CD4-positive, alpha-beta T cell (primary cell): ENCODE results near the gene PUS3. TPM values are rescaled to one million over a fixed set of nuclear protein-coding genes. Genes with fewer than 3 reads are reported as not detected.

ENCODE experiments used
- ATAC-seq: fragments of 200-7000 bp; cut with Tn5 transposase; one replicate; pipeline ENCODE4 v1.10.0; 2022; ENCODE audit warnings: mild to moderate bottlenecking; ENCODE audit not compliant: poor library complexity
- CTCF ChIA-PET: fragments of 350-600 bp; sonication (Branson Sonifier 250); formaldehyde crosslinking; loops from one replicate; lab custom pipeline; 2021; ENCODE audit warnings: antibody characterized with exemption, inconsistent platforms; lab: Charles Lee
- POLR2A ChIA-PET: fragments of 350-600 bp; sonication (Branson Sonifier 250); formaldehyde crosslinking; loops from one replicate; lab custom pipeline; 2021; ENCODE audit warnings: antibody characterized with exemption, inconsistent platforms; lab: Charles Lee
- DNase-seq, 14 experiments: peaks; one replicate each; pipeline ENCODE4 v3.0.0-alpha.2; 2013 to 2020; ENCODE audit warnings: mixed read lengths in 2 of 14
- H3K27ac ChIP-seq, 2 donors: one replicate each; pipeline versions ENCODE4 v1.5.1 to v1.7.0; 2013; ENCODE audit warnings: low read length in 2 of 2, low read depth in 1 of 2, mild to moderate bottlenecking in 1 of 2
- H3K27me3 ChIP-seq, 2 experiments: 1 replicate in 1 of 2; 2 replicates in 1 of 2; pipeline versions ENCODE4 v1.6.1 to v1.7.0; 2013; ENCODE audit warnings: low read length in 2 of 2, control low read depth in 1 of 2, mild to moderate bottlenecking in 1 of 2, moderate library complexity in 1 of 2; ENCODE audit not compliant: insufficient read depth in 2 of 2, control insufficient read depth in 1 of 2
- H3K36me3 ChIP-seq: one replicate; pipeline ENCODE4 v1.6.1; 2013; ENCODE audit warnings: low read length, control low read depth; ENCODE audit not compliant: insufficient read depth
- H3K4me1 ChIP-seq: one replicate; pipeline ENCODE4 v1.6.1; 2013; ENCODE audit warnings: low read length, control low read depth; ENCODE audit not compliant: insufficient read depth
- H3K4me3 ChIP-seq: one replicate; pipeline ENCODE4 v1.5.1; 2013; ENCODE audit warnings: mild to moderate bottlenecking, low read length, moderate library complexity
- H3K9me3 ChIP-seq, 2 experiments: 1 replicate in 1 of 2; 2 replicates in 1 of 2; pipeline versions ENCODE4 v1.6.1 to v1.7.0; 2013; ENCODE audit warnings: low read length in 2 of 2, mild to moderate bottlenecking in 2 of 2, control low read depth in 1 of 2, moderate library complexity in 1 of 2; ENCODE audit not compliant: control insufficient read depth in 1 of 2, insufficient read depth in 1 of 2
- H3K27ac Mint-ChIP-seq: one replicate; pipeline ENCODE4 v1.8.0; 2020; ENCODE audit warnings: mixed read lengths
- H3K27me3 Mint-ChIP-seq: one replicate; pipeline ENCODE4 v1.8.0; 2021; ENCODE audit warnings: mixed read lengths
- H3K36me3 Mint-ChIP-seq: one replicate; pipeline ENCODE4 v1.8.0; 2021; ENCODE audit warnings: low read depth, mixed read lengths
- H3K4me1 Mint-ChIP-seq: one replicate; pipeline ENCODE4 v1.8.0; 2021; ENCODE audit warnings: low read depth, mixed read lengths
- H3K4me3 Mint-ChIP-seq: one replicate; pipeline ENCODE4 v1.8.0; 2020; ENCODE audit warnings: mild to moderate bottlenecking, mixed read lengths
- H3K9me3 Mint-ChIP-seq: one replicate; pipeline ENCODE4 v1.8.0; 2020; ENCODE audit warnings: mixed read lengths
- CTCF ChIP-seq: fragments of 200-600 bp; IDR thresholded peaks from one replicate; pipeline ENCODE4 v1.8.0; 2022; ENCODE audit warnings: antibody characterized with exemption, mild to moderate bottlenecking
- intact Hi-C, 2 experiments: fragments of 100-400 bp; cut with DNase I in 1 of 2; cut with micrococcal nuclease in 1 of 2; formaldehyde crosslinking; loops; one replicate each; pipeline versions ENCODE4 v1.15.1 to v1.9.0; 2023 to 2025; cut with DNase I, micrococcal nuclease
- total RNA-seq, 174 experiments: library from RNA in 2 of 174; stranded (reverse) in 2 of 174; gene quantifications; one replicate each; pipeline ENCODE4 v1.2.3 and lab custom pipeline; 2021 to 2026

The PUS3 gene
- total RNA-seq, 2 experiments from 2014 or later = 6.0 to 7.3 TPM

- ChIA-PET POLR2A (no interaction called here), CTCF (no interaction called here)
- Mint-ChIP-seq H3K4me1 (peaks cover 65% of the 10 kb centered on the region), H3K9me3 (no peaks in the 10 kb centered on the region), H3K4me3 (no peak overlapping the region), H3K27ac (no peak overlapping the region), H3K27me3 (no peaks in the 10 kb centered on the region), H3K36me3 (peaks cover 66% of the 10 kb centered on the region)
- ATAC-seq = no peak
- Histone ChIP-seq H3K36me3 (peaks cover 30% of the 10 kb centered on the region), H3K4me1 (peaks cover 14% of the 10 kb centered on the region), H3K27ac (no peak overlapping the region), H3K4me3 (no peak overlapping the region), H3K9me3 (no peaks in the 10 kb centered on the region), H3K27me3 (no peaks in the 10 kb centered on the region)
- no peak for DNase-seq
- intact Hi-C loops = no loop called here
- no peak for TF ChIP-seq CTCF
Measured at GRCh38 chr11:125892071-125892470, 10.9 kb downstream of the PUS3 start.

DNA sequence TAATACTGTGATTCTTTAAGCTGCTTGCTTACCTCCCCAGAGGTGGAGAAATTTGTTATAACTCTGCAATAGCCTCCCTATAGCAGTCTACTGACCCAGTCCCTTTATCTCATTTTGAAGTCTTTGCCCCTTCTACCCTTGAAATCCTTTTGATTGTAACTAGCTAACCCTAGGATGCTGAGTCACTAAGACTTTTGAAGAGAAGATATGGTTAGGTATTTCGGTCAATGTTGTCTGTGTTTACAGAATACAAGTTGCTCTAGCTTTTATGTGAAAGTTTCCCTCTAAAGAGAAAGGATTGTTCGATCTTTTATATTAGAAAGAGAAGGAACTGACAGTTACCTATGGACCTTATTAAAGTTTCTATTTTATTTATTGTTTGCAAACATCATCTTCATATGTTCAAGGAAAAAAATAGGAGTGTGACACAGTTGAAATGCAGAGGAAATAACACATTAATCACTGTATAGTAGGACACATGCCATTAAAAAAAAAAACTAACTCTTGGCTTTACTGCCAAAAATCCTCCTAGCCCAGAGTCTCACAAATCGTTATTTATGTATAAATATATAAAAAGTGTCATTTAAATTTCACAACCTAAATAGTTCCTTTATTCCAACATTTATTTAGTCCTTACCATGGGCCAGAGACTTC, 12.4 kb downstream of the PUS3 start:
- no peak for TF ChIP-seq CTCF
- Histone ChIP-seq H3K9me3 (no peaks in the 10 kb centered on the region), H3K4me1 (peaks cover 20% of the 10 kb centered on the region), H3K27me3 (no peaks in the 10 kb centered on the region), H3K27ac (no peak overlapping the region), H3K36me3 (peaks cover 27% of the 10 kb centered on the region), H3K4me3 (no peak overlapping the region)
- DNase-seq (no peak), ATAC-seq (no peak)
- Mint-ChIP-seq H3K4me1 (peaks cover 59% of the 10 kb centered on the region), H3K4me3 (peak overlapping the region; percentile 64), H3K9me3 (no peaks in the 10 kb centered on the region), H3K27ac (peak overlapping the region; percentile 30), H3K27me3 (no peaks in the 10 kb centered on the region), H3K36me3 (peaks cover 54% of the 10 kb centered on the region)
- ChIA-PET CTCF (no interaction called here), POLR2A (interaction anchor here (1.1 to 1.3 kb wide), 3 partner anchors 8 to 321 kb away, joined by 3 to 4 read pairs (median 3); partner anchors contain the start of genes EI24 and PUS3)
- intact Hi-C loops = no loop called here

- intact Hi-C loops = loop anchor here (1.0 to 10.0 kb wide), 10 partner anchors 15 to 1213 kb away; partner anchors contain the start of genes PUS3 (in 2 of the 2), STT3A (in 2 of the 2), CDON (in 1 of the 2) and CHEK1 (in 1 of the 2)
- peaks cover 50% of the 10 kb centered on the region for H3K4me1 Mint-ChIP-seq
- ChIA-PET POLR2A (interaction anchor here (0.8 to 2.5 kb wide), 16 partner anchors 9 to 1087 kb away, joined by 3 to 67 read pairs (median 5); partner anchors contain the start of genes CHEK1, DCPS, EI24 and FOXRED1), CTCF (interaction anchor here (0.9 to 1.5 kb wide), 5 partner anchors 10 to 292 kb away, joined by 3 to 5 read pairs (median 3); partner anchors contain the start of gene PUS3)
- H3K36me3 Mint-ChIP-seq = peaks cover 25% of the 10 kb centered on the region
- DNase-seq (peak; percentile 87 to 98 (median 91)), ATAC-seq (peak; percentile 88)
- no peaks in the 10 kb centered on the region for H3K9me3 ChIP-seq
- peak within 1 kb of the TSS; percentile 71 to 78 for H3K27ac ChIP-seq
- peaks cover 6% of the 10 kb centered on the region for H3K36me3 ChIP-seq
- H3K4me3 Mint-ChIP-seq = peak within 1 kb of the TSS; percentile 95
- peak within 1 kb of the TSS; percentile 63 for H3K4me3 ChIP-seq
- peaks cover 20% of the 10 kb centered on the region for H3K4me1 ChIP-seq
- no peaks in the 10 kb centered on the region for H3K27me3 ChIP-seq
- peak within 1 kb of the TSS; percentile 92 for H3K27ac Mint-ChIP-seq
- no peak for TF ChIP-seq CTCF
- H3K9me3 Mint-ChIP-seq = no peaks in the 10 kb centered on the region
- no peaks in the 10 kb centered on the region for H3K27me3 Mint-ChIP-seq
Measured at GRCh38 chr11:125887373-125888324, 15.4 kb downstream of the PUS3 start, which contains the start of gene HYLS1. TSS of gene HYLS1 (plus strand) at chr11:125887668. CDS start at chr11:125899369, 11,701 bp downstream.
